Fibroblast of gingiva (primary cell): ENCODE results near the gene SRP9.
"Not testable (repeated sequence)": the region's sequence is repeated elsewhere in the genome, so short reads cannot be mapped to it uniquely, and the experiment has no call there.

ENCODE experiments used
- DNase-seq: peaks from one replicate; pipeline ENCODE4 v3.0.0-alpha.2; 2011; ENCODE audit warnings: low read depth

The SRP9 gene

GRCh38 chr1:225815526-225816178, 38.0 kb downstream of the SRP9 start:
- DNase-seq = no peak

GRCh38 chr1:225816643-225817538, 39.3 kb downstream of the SRP9 start:
- DNase-seq = peak; percentile 36

- peak; percentile 97 for DNase-seq
These were observed 40.0 kb downstream of the SRP9 start for GRCh38 chr1:225817611-225818061.

- no peak for DNase-seq
These were observed 40.6 kb downstream of the SRP9 start for GRCh38 chr1:225818229-225818628.

- DNase-seq = no peak
These were observed 41.9 kb downstream of the SRP9 start for GRCh38 chr1:225819346-225820192.

GRCh38 chr1:225820522-225821120, 43.0 kb downstream of the SRP9 start:
- peak; percentile 50 for DNase-seq

GRCh38 chr1:225822655-225823403, 45.2 kb downstream of the SRP9 start:
- no peak for DNase-seq

- DNase-seq = no peak
These were observed 46.2 kb downstream of the SRP9 start for GRCh38 chr1:225823811-225824261.

GRCh38 chr1:225824533-225824941, 46.9 kb downstream of the SRP9 start:
- DNase-seq = no peak

GRCh38 chr1:225825078-225825477, 47.5 kb downstream of the SRP9 start:
- DNase-seq = no peak

- DNase-seq = no peak
These were observed 48.0 kb downstream of the SRP9 start for GRCh38 chr1:225825607-225826007.

- no peak for DNase-seq
These were observed 49.5 kb downstream of the SRP9 start for GRCh38 chr1:225827076-225827475.

- DNase-seq = no peak
These were observed 51.2 kb downstream of the SRP9 start for GRCh38 chr1:225828706-225829345.

GRCh38 chr1:225830841-225831240, 53.2 kb downstream of the SRP9 start:
- DNase-seq = no peak

GRCh38 chr1:225834417-225835329, 57.0 kb downstream of the SRP9 start:
- DNase-seq = peak; percentile 98

- DNase-seq = peak; percentile 79
These were observed 58.2 kb downstream of the SRP9 start for GRCh38 chr1:225835856-225836255.

- DNase-seq = not testable (repeated sequence)
These were observed 58.7 kb downstream of the SRP9 start for GRCh38 chr1:225836296-225836695.

- DNase-seq = no peak
These were observed 61.2 kb downstream of the SRP9 start for GRCh38 chr1:225838793-225839192.
